RCC 7860 (cell line): ENCODE measurements around the gene FRMD8.

Experiments
- DNase-seq: peaks from one replicate; pipeline ENCODE4 v3.0.0-alpha.2; 2015; ENCODE audit warnings: low spot score
- FAIRE-seq: peaks from 2 replicates; lab custom pipeline; 2012; peaks lifted over from hg19 to GRCh38; lab: Jason Lieb, UNC

Gene FRMD8

GRCh38 chr11:65386307-65387140, at the start of gene FRMD8:
FRMD8 (plus strand) TSS chr11:65386637; CDS start chr11:65387037, 400 bp downstream.
- FAIRE-seq: no peak
- peak; percentile 52 for DNase-seq

- FAIRE-seq (no peak), DNase-seq (no peak)
Observed at GRCh38 chr11:65338676-65339075, 47.8 kb upstream of the FRMD8 start.

- FAIRE-seq: no peak
- no peak for DNase-seq
Observed at GRCh38 chr11:65340226-65340625, 46.2 kb upstream of the FRMD8 start.

GRCh38 chr11:65341856-65342255, 44.6 kb upstream of the FRMD8 start:
- FAIRE-seq: no peak
- no peak for DNase-seq

GRCh38 chr11:65351511-65351910, 34.9 kb upstream of the FRMD8 start:
- DNase-seq: no peak
- no peak for FAIRE-seq

- FAIRE-seq (peak; percentile 21), DNase-seq (no peak)
Observed at GRCh38 chr11:65352783-65353182, 33.7 kb upstream of the FRMD8 start.

- FAIRE-seq (no peak), DNase-seq (no peak)
Observed at GRCh38 chr11:65353376-65353775, 33.1 kb upstream of the FRMD8 start.

- FAIRE-seq: no peak
- no peak for DNase-seq
Observed at GRCh38 chr11:65353900-65354264, 32.6 kb upstream of the FRMD8 start.

- DNase-seq (peak; percentile 79), FAIRE-seq (no peak)
Observed at GRCh38 chr11:65354265-65355012, 32.0 kb upstream of the FRMD8 start, which contains the start of gene TIGD3. TIGD3 (plus strand) TSS chr11:65354751; CDS start chr11:65355809, 1,058 bp downstream.

- no peak for DNase-seq
- FAIRE-seq: no peak
Observed at GRCh38 chr11:65355013-65355775, 31.2 kb upstream of the FRMD8 start.

GRCh38 chr11:65355776-65356393, 30.6 kb upstream of the FRMD8 start:
- FAIRE-seq: no peak
- DNase-seq: no peak

GRCh38 chr11:65356394-65356972, 30.0 kb upstream of the FRMD8 start:
- no peak for DNase-seq
- no peak for FAIRE-seq

- FAIRE-seq (no peak), DNase-seq (no peak)
Observed at GRCh38 chr11:65357856-65358356, 28.5 kb upstream of the FRMD8 start.

- no peak for FAIRE-seq
- DNase-seq: no peak
Observed at GRCh38 chr11:65362320-65362931, 24.0 kb upstream of the FRMD8 start.

- FAIRE-seq: no peak
Observed at GRCh38 chr11:65362966-65363365, 23.5 kb upstream of the FRMD8 start.

GRCh38 chr11:65363770-65364169, 22.7 kb upstream of the FRMD8 start:
- no peak for DNase-seq
- FAIRE-seq: no peak

More at GRCh38 chr11:65362966-65363365, 23.5 kb upstream of the FRMD8 start:
- DNase-seq: no peak

- DNase-seq: peak; percentile 78
- no peak for FAIRE-seq
Observed at GRCh38 chr11:65366340-65366773, 20.1 kb upstream of the FRMD8 start.

GRCh38 chr11:65370659-65371049, 15.8 kb upstream of the FRMD8 start:
- FAIRE-seq (no peak), DNase-seq (no peak)

- DNase-seq: no peak
- FAIRE-seq: no peak
Observed at GRCh38 chr11:65373839-65374580, 12.4 kb upstream of the FRMD8 start.
